RWPE2 (cell line): ENCODE measurements around the gene SH3GLB2.

Source experiments
- ATAC-seq: fragments of 200-7000 bp; cut with Tn5 transposase; 3 replicates; pipeline ENCODE4 v1.9.1; 2021; ENCODE audit warnings: low read depth
- DNase-seq: peaks from one replicate; pipeline ENCODE4 v3.0.0-alpha.2; 2020; ENCODE audit warnings: low spot score
- H3K27ac ChIP-seq: fragments of 450-650 bp; 2 replicates; pipeline ENCODE4 v1.5.1; 2017; ENCODE audit warnings: mild to moderate bottlenecking; ENCODE audit not compliant: poor library complexity, severe bottlenecking
- H3K27me3 ChIP-seq: fragments of 250-450 bp; sonication (Bioruptor Pico); 2 replicates; pipeline ENCODE4 v1.5.1; 2021; ENCODE audit warnings: mild to moderate bottlenecking, moderate library complexity; ENCODE audit not compliant: insufficient read depth, poor library complexity, severe bottlenecking
- H3K36me3 ChIP-seq: fragments of 250-450 bp; sonication (Bioruptor Pico); 2 replicates; pipeline ENCODE4 v1.5.1; 2020; ENCODE audit warnings: low read depth, mild to moderate bottlenecking, moderate library complexity
- H3K4me1 ChIP-seq: fragments of 250-450 bp; sonication (Bioruptor Pico); 2 replicates; pipeline ENCODE4 v1.5.1; 2021; ENCODE audit warnings: mild to moderate bottlenecking, moderate library complexity; ENCODE audit not compliant: insufficient read depth, poor library complexity, severe bottlenecking
- H3K4me3 ChIP-seq: fragments of 250-450 bp; sonication (Bioruptor Pico); 2 replicates; pipeline ENCODE4 v1.5.1; 2021; ENCODE audit warnings: mild to moderate bottlenecking, moderate library complexity; ENCODE audit not compliant: severe bottlenecking
- H3K9me3 ChIP-seq: fragments of 250-450 bp; sonication (Bioruptor Pico); 2 replicates; pipeline ENCODE4 v1.5.1; 2021; ENCODE audit warnings: mild to moderate bottlenecking, moderate library complexity; ENCODE audit not compliant: severe bottlenecking
- CTCF ChIP-seq: fragments of 450-650 bp; IDR thresholded peaks from one replicate; pipeline ENCODE4 v1.5.1; 2017; ENCODE audit warnings: mild to moderate bottlenecking, moderate library complexity; ENCODE audit not compliant: poor library complexity, severe bottlenecking

The SH3GLB2 gene

DNA sequence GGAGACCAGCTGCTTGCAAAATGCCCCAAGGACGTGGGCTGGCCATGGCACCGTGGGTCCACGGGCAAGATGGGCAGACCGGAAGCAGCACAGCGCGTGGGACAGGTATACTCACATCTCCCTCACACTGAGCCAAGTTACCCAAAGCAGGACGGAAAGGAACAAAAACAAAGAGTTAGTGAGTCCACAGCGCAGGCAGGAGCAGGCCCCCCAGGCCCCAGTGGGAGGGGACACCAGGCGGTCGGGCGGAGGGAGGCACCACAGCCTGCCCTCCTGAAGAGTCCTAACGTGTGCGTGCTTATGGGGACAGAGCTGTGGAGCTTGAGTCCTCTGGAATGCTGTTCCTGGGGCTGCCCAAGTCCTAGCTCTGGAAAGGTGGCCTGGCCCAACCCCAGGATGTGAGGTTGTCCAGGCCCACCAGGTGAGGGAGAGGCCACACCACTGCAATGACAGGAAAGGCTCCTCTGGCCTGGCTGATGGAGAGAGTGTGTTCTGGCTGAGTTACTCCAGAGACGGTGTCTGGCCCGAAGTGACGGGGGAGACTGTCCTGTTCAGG lies 15.2 kb downstream of the SH3GLB2 start:
- DNase-seq: no peak
- ATAC-seq: no peak
- no peak overlapping the region for H3K4me3 ChIP-seq
- no peaks in the 10 kb centered on the region for H3K9me3 ChIP-seq
- TF ChIP-seq CTCF: no peak
- H3K36me3 ChIP-seq: peaks cover 30% of the 10 kb centered on the region
- H3K27ac ChIP-seq: no peak overlapping the region
- H3K27me3 ChIP-seq: no peaks in the 10 kb centered on the region
- no peaks in the 10 kb centered on the region for H3K4me1 ChIP-seq

- no peak for DNase-seq
- no peak for TF ChIP-seq CTCF
Observed at GRCh38 chr9:129012343-129012742, 15.8 kb downstream of the SH3GLB2 start.

GRCh38 chr9:129011761-129012181 lies 16.4 kb downstream of the SH3GLB2 start:
- Histone ChIP-seq H3K4me1 (no peaks in the 10 kb centered on the region), H3K36me3 (peaks cover 40% of the 10 kb centered on the region), H3K9me3 (no peaks in the 10 kb centered on the region), H3K27me3 (no peaks in the 10 kb centered on the region), H3K4me3 (no peak overlapping the region), H3K27ac (no peak overlapping the region)
- ATAC-seq (no peak), DNase-seq (no peak)
- no peak for TF ChIP-seq CTCF

More at GRCh38 chr9:129012343-129012742, 15.8 kb downstream of the SH3GLB2 start:
- Histone ChIP-seq H3K27me3 (no peaks in the 10 kb centered on the region), H3K4me1 (no peaks in the 10 kb centered on the region), H3K27ac (no peak overlapping the region), H3K4me3 (no peak overlapping the region), H3K9me3 (no peaks in the 10 kb centered on the region), H3K36me3 (peaks cover 35% of the 10 kb centered on the region)
- no peak for ATAC-seq

DNA sequence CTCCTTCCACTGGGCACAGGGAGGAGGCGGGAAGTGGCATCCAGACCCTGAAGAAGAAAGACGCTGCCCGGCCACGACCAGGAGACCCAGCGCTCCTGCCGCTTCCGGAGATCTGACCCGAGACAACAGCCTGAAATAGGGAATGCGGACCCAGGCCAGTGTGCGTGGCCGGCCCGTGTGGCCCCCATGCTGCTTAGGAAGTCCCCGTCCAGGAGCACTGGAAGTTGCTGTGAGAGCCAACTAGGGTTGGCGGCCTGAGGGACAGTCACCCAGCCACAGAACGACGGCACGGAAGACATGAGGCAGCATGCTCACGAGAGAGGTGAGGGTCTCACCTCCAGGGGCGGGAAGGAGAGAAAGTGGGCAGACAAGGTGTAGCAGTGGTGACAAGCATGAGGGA lies 17.0 kb downstream of the SH3GLB2 start:
- no peak for DNase-seq
- Histone ChIP-seq H3K27ac (no peak overlapping the region), H3K4me1 (no peaks in the 10 kb centered on the region), H3K27me3 (no peaks in the 10 kb centered on the region), H3K36me3 (peaks cover 46% of the 10 kb centered on the region), H3K9me3 (no peaks in the 10 kb centered on the region), H3K4me3 (no peak overlapping the region)
- TF ChIP-seq CTCF: no peak
- no peak for ATAC-seq

- DNase-seq: no peak
- H3K36me3 ChIP-seq: peaks cover 48% of the 10 kb centered on the region
- TF ChIP-seq CTCF: no peak
- ATAC-seq: no peak
- H3K4me3 ChIP-seq: no peak overlapping the region
- no peaks in the 10 kb centered on the region for H3K9me3 ChIP-seq
- H3K4me1 ChIP-seq: no peaks in the 10 kb centered on the region
- H3K27ac ChIP-seq: no peak overlapping the region
- H3K27me3 ChIP-seq: no peaks in the 10 kb centered on the region
Observed at GRCh38 chr9:129010267-129010975, 17.7 kb downstream of the SH3GLB2 start.
